Liver (tissue), 9 donors: ENCODE data around the gene EIF4G1. TPM values are rescaled to one million over a fixed set of nuclear protein-coding genes. Genes with fewer than 3 reads are reported as not detected.

Experiments
- DNase-seq: peaks from one replicate; pipeline ENCODE4 v3.0.0-alpha.2; 2017; ENCODE audit warnings: low spot score
- H3K27ac ChIP-seq, 2 donors: one replicate each; pipeline ENCODE4 v1.7.0; 2013; ENCODE audit warnings: inconsistent platforms in 2 of 2, low read length in 2 of 2, control low read depth in 1 of 2, low read depth in 1 of 2, mild to moderate bottlenecking in 1 of 2
- H3K27me3 ChIP-seq, 4 donors: one replicate each; pipeline versions ENCODE4 v1.6.1 to v1.7.0; 2013; ENCODE audit warnings: low read length in 3 of 4, inconsistent platforms in 1 of 4, mild to moderate bottlenecking in 1 of 4, moderate library complexity in 1 of 4; ENCODE audit not compliant: control insufficient read depth in 4 of 4, insufficient read depth in 4 of 4
- H3K36me3 ChIP-seq, 4 donors: one replicate each; pipeline versions ENCODE4 v1.6.1 to v1.7.0; 2013; ENCODE audit warnings: low read length in 3 of 4, mild to moderate bottlenecking in 3 of 4, low read depth in 1 of 4, moderate library complexity in 1 of 4; ENCODE audit not compliant: control insufficient read depth in 4 of 4, insufficient read depth in 3 of 4
- H3K4me1 ChIP-seq, 4 donors: one replicate each; pipeline versions ENCODE4 v1.6.1 to v1.7.0; 2013; ENCODE audit warnings: low read length in 3 of 4, mild to moderate bottlenecking in 3 of 4, moderate library complexity in 1 of 4; ENCODE audit not compliant: control insufficient read depth in 4 of 4, insufficient read depth in 4 of 4
- H3K4me3 ChIP-seq, 3 donors: one replicate each; pipeline versions ENCODE4 v1.6.1 to v1.7.0; 2013; ENCODE audit warnings: low read length in 3 of 3, control low read depth in 1 of 3, low read depth in 1 of 3, mild to moderate bottlenecking in 1 of 3
- H3K9ac ChIP-seq, 2 donors: one replicate each; pipeline ENCODE4 v1.7.0; 2013; ENCODE audit warnings: low read length in 2 of 2, mild to moderate bottlenecking in 2 of 2, moderate library complexity in 2 of 2, control low read depth in 1 of 2, low read depth in 1 of 2
- H3K9me3 ChIP-seq, 4 donors: one replicate each; pipeline versions ENCODE4 v1.6.1 to v1.7.0; 2013; ENCODE audit warnings: low read length in 3 of 4; ENCODE audit not compliant: control insufficient read depth in 4 of 4
- EGR1 ChIP-seq, 2 donors: IDR thresholded peaks; 2 replicates each; pipeline ENCODE4 v1.6.1; 2016 to 2018; ENCODE audit warnings: antibody characterized with exemption in 2 of 2, low read depth in 2 of 2
- FOXA1 ChIP-seq: IDR thresholded peaks from 2 replicates; pipeline ENCODE4 v1.6.1; 2016; ENCODE audit warnings: antibody characterized with exemption
- FOXA2 ChIP-seq: IDR thresholded peaks from 2 replicates; pipeline ENCODE4 v1.6.1; 2016; ENCODE audit warnings: antibody characterized with exemption
- GABPA ChIP-seq, 2 donors: IDR thresholded peaks in 1 of 2; conservative IDR thresholded peaks in 1 of 2; 2 replicates each; pipeline ENCODE4 v1.6.1; 2016; ENCODE audit warnings: antibody characterized with exemption in 2 of 2, mild to moderate bottlenecking in 1 of 2, moderate library complexity in 1 of 2
- HNF4A ChIP-seq, 2 donors: conservative IDR thresholded peaks; 2 replicates each; pipeline ENCODE4 v1.6.1; 2016; ENCODE audit warnings: antibody characterized with exemption in 2 of 2, mild to moderate bottlenecking in 2 of 2
- HNF4G ChIP-seq: IDR thresholded peaks from 2 replicates; pipeline ENCODE4 v1.6.1; 2016; ENCODE audit warnings: antibody characterized with exemption
- JUND ChIP-seq, 2 donors: IDR thresholded peaks; 2 replicates each; pipeline ENCODE4 v1.6.1; 2016; ENCODE audit warnings: antibody characterized with exemption in 2 of 2
- MAX ChIP-seq: IDR thresholded peaks from 2 replicates; pipeline ENCODE4 v1.6.1; 2016; ENCODE audit warnings: antibody characterized with exemption
- NR2F2 ChIP-seq: IDR thresholded peaks from 2 replicates; pipeline ENCODE4 v1.6.1; 2016; ENCODE audit warnings: antibody characterized with exemption
- RAD21 ChIP-seq, 2 donors: IDR thresholded peaks; 2 replicates each; pipeline ENCODE4 v1.6.1; 2016; ENCODE audit warnings: antibody characterized with exemption in 2 of 2, mild to moderate bottlenecking in 2 of 2
- RXRA ChIP-seq, 2 donors: IDR thresholded peaks; 2 replicates each; pipeline ENCODE4 v1.6.1; 2017 to 2018; ENCODE audit warnings: antibody characterized with exemption in 2 of 2, mild to moderate bottlenecking in 1 of 2
- SP1 ChIP-seq: IDR thresholded peaks from 2 replicates; pipeline ENCODE4 v1.6.1; 2018; ENCODE audit warnings: antibody characterized with exemption, mild to moderate bottlenecking
- TAF1 ChIP-seq: conservative IDR thresholded peaks from 2 replicates; pipeline ENCODE4 v1.6.1; 2016; ENCODE audit warnings: antibody characterized with exemption, mild to moderate bottlenecking
- YY1 ChIP-seq: IDR thresholded peaks from 2 replicates; pipeline ENCODE4 v1.6.1; 2016; ENCODE audit warnings: antibody characterized with exemption, mild to moderate bottlenecking
- ZBTB33 ChIP-seq: IDR thresholded peaks from 2 replicates; pipeline ENCODE4 v1.6.1; 2016; ENCODE audit warnings: antibody characterized with exemption
- WGBS: extraction: QIAGEN DNeasy Blood & Tissue Kit; methylation state at CpG from one replicate; pipeline ENCODE4 v1.1.7; 2013; 5-methylcytosine and 5-hydroxymethylcytosine counted together
- polyA plus RNA-seq, 2 donors: library from polyadenylated mRNA; stranded (reverse) in 1 of 2; unstranded in 1 of 2; fragments of 200-250 nt in 1 of 2; fragments of >200 nt in 1 of 2; fragmentation: Nextera tagmentation in 1 of 2; extraction: Ambion mirVana in 1 of 2; gene quantifications; one replicate each; pipeline versions ENCODE4 v1.2.1 to v1.2.3, GENCODE V29; 2013 to 2015
- total RNA-seq, 2 donors: library from RNA; depleted of rRNA; stranded (reverse); fragments of >200 nt; gene quantifications; one replicate each; pipeline ENCODE4 v1.2.3, GENCODE V29; 2014
- TF ChIP-seq, protein P1 (sequence below): fragments of 150-350 bp; IDR thresholded peaks from 2 replicates; pipeline ENCODE4 v1.5.1; 2017; ENCODE audit warnings: improper control_type of control experiment, low read depth, low read length; ENCODE audit not compliant: missing input control
- TF ChIP-seq, protein P2 (sequence below): IDR thresholded peaks from 2 replicates; pipeline ENCODE4 v1.6.1; 2016; ENCODE audit warnings: antibody characterized with exemption
- donor health status: healthy.
- donor health status: healthy.
- donor health status: healthy.
- donor health status: healthy.
- donor health status: healthy.

Gene EIF4G1
- total and polyA plus RNA-seq, 4 donors, result 140 to 329 (median 207) TPM

DNA sequence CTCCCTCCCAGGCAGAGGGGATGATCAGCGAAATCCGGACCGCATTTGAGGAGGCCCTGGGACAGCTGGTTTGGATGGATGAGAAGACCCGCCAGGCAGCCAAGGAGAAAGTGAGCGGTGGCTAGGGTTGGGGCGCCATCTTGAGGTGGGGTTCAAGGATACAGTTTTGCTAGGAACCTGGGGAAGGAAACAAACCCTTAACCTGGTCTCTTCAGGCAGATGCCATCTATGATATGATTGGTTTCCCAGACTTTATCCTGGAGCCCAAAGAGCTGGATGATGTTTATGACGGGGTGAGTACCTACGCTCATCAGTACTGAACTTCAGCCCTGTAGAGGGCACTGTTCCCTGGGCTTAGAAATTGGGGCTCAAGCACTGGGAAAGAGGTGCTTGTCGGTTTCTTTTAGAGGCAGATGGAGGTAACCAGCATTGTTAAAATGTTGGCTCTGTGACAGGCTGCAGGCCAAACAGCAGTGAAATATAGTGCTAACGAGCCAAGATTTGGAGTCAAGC, 24.9 kb upstream of the EIF4G1 start:
- WGBS, result 11% methylated on average over 10 of the region's 10 CpGs
- no peak for TF ChIP-seq RXRA (IDR thresholded peaks at IDR 0.05)
- TF ChIP-seq RAD21 (IDR thresholded peaks at IDR 0.05), result peak; percentile 85 to 88
- TF ChIP-seq HNF4A (conservative IDR thresholded peaks at IDR 0.05), result peak in 1 of 2 donors; percentile 18
- TF ChIP-seq SP1, result no peak
- TF ChIP-seq FOXA2, result no peak
- TF ChIP-seq, protein P1, sequence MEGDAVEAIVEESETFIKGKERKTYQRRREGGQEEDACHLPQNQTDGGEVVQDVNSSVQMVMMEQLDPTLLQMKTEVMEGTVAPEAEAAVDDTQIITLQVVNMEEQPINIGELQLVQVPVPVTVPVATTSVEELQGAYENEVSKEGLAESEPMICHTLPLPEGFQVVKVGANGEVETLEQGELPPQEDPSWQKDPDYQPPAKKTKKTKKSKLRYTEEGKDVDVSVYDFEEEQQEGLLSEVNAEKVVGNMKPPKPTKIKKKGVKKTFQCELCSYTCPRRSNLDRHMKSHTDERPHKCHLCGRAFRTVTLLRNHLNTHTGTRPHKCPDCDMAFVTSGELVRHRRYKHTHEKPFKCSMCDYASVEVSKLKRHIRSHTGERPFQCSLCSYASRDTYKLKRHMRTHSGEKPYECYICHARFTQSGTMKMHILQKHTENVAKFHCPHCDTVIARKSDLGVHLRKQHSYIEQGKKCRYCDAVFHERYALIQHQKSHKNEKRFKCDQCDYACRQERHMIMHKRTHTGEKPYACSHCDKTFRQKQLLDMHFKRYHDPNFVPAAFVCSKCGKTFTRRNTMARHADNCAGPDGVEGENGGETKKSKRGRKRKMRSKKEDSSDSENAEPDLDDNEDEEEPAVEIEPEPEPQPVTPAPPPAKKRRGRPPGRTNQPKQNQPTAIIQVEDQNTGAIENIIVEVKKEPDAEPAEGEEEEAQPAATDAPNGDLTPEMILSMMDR, result peak; percentile 46
- no peak for TF ChIP-seq MAX
- no peak for TF ChIP-seq ZBTB33
- no peak for TF ChIP-seq GABPA (IDR thresholded peaks at IDR 0.05 in 1 of 2, conservative IDR thresholded peaks at IDR 0.05 in 1 of 2)
- no peak for TF ChIP-seq TAF1
- no peak for TF ChIP-seq JUND (IDR thresholded peaks at IDR 0.05)
- no peak for TF ChIP-seq FOXA1
- TF ChIP-seq EGR1 (IDR thresholded peaks at IDR 0.05; ENCODE audit: low read depth in 2 of 2), result no peak
- TF ChIP-seq, protein P2, sequence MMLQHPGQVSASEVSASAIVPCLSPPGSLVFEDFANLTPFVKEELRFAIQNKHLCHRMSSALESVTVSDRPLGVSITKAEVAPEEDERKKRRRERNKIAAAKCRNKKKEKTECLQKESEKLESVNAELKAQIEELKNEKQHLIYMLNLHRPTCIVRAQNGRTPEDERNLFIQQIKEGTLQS, result no peak
- peak; percentile 67 for DNase-seq

DNA sequence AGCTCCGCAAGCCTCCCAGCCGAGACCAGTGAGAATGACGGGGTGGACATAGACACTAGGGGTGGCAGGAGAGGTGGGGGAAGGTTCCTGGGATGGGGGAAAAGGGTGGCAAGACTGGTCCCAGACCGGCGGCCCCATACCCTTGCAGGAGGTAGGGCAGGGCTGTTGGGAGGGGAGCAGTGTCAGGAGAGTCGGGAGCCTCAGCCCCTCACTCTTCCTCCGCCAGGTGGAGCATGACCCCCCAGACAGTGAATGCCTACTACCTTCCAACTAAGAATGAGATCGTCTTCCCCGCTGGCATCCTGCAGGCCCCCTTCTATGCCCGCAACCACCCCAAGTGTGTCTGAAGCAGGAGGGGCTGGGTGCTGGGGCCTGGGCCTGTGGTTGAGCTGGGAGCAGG, 24.1 kb upstream of the EIF4G1 start:
- no peak overlapping the region for H3K4me3 ChIP-seq

More for the DNA sequence above, 24.9 kb upstream of the EIF4G1 start:
- no peaks in the 10 kb centered on the region for H3K9me3 ChIP-seq
- no peaks in the 10 kb centered on the region for H3K27me3 ChIP-seq
- H3K4me3 ChIP-seq, result no peak overlapping the region
- no peaks in the 10 kb centered on the region for H3K4me1 ChIP-seq
- no peak overlapping the region for H3K27ac ChIP-seq
- H3K36me3 ChIP-seq, result no peaks in the 10 kb centered on the region
- no peak overlapping the region for H3K9ac ChIP-seq

More for the DNA sequence above, 24.1 kb upstream of the EIF4G1 start:
- DNase-seq, result no peak
- Histone ChIP-seq H3K27ac (no peak overlapping the region), H3K9ac (no peak overlapping the region), H3K4me1 (no peaks in the 10 kb centered on the region), H3K9me3 (no peaks in the 10 kb centered on the region), H3K27me3 (no peaks in the 10 kb centered on the region), H3K36me3 (no peaks in the 10 kb centered on the region)
- no peak for TF ChIP-seq FOXA1
- TF ChIP-seq GABPA (IDR thresholded peaks at IDR 0.05 in 1 of 2, conservative IDR thresholded peaks at IDR 0.05 in 1 of 2), result no peak
- no peak for TF ChIP-seq RXRA (IDR thresholded peaks at IDR 0.05)
- TF ChIP-seq EGR1 (IDR thresholded peaks at IDR 0.05; ENCODE audit: low read depth in 2 of 2), result no peak
- TF ChIP-seq JUND (IDR thresholded peaks at IDR 0.05), result no peak
- TF ChIP-seq NR2F2, result no peak
- TF ChIP-seq, protein P1, result no peak
- TF ChIP-seq, protein P2, result no peak
- TF ChIP-seq ZBTB33, result no peak
- no peak for TF ChIP-seq TAF1
- TF ChIP-seq HNF4G, result no peak
- TF ChIP-seq YY1, result no peak
- no peak for TF ChIP-seq RAD21 (IDR thresholded peaks at IDR 0.05)
- TF ChIP-seq HNF4A (conservative IDR thresholded peaks at IDR 0.05), result no peak
- 89% methylated on average over 10 of the region's 10 CpGs for WGBS
